ENCODE results near the gene OR2AG1. TPM values are rescaled to one million over a fixed set of nuclear protein-coding genes. Genes with fewer than 3 reads are reported as not detected.
"Not testable (repeated sequence)": the region's sequence is repeated elsewhere in the genome, so short reads cannot be mapped to it uniquely, and the experiment has no call there.

The OR2AG1 gene
- total and polyA plus RNA-seq, 4 donors = not detected

GRCh38 chr11:6790546-6790945, 7.7 kb downstream of the OR2AG1 start:
- WGBS, 2 donors = 66 to 71% methylated on average over 2 of the region's 2 CpGs
- TF ChIP-seq CTCF (IDR thresholded peaks at IDR 0.05; ENCODE audit: control extremely low read depth, extremely low read depth) = no peak

GRCh38 chr11:6794639-6795038, 11.8 kb downstream of the OR2AG1 start:
- no peaks in the 10 kb centered on the region for H3K27me3 ChIP-seq (ENCODE audit: control insufficient read depth in 3 of 3, insufficient read depth in 3 of 3, low read length in 2 of 3)
- no peaks in the 10 kb centered on the region for H3K36me3 ChIP-seq (ENCODE audit: control insufficient read depth in 4 of 4, insufficient read depth in 4 of 4, low read length in 4 of 4)
- no peaks in the 10 kb centered on the region for H3K9me3 ChIP-seq (ENCODE audit: control insufficient read depth in 4 of 4, insufficient read depth in 3 of 4, low read length in 3 of 4)
- H3K4me1 ChIP-seq (ENCODE audit: control insufficient read depth in 5 of 5, insufficient read depth in 5 of 5, low read length in 5 of 5) = no peaks in the 10 kb centered on the region
- no peak overlapping the region for H3K27ac ChIP-seq (ENCODE audit: low read depth in 1 of 2, low read length in 1 of 2)
- H3K9ac ChIP-seq (ENCODE audit: insufficient read depth in 1 of 2, low read length in 2 of 2) = no peak overlapping the region
- no peak overlapping the region for H3K4me3 ChIP-seq
- ATAC-seq (ENCODE audit: insufficient read depth, low FRiP score) (no peak), DNase-seq (no peak)
- 86 to 87% methylated on average over 4 of the region's 4 CpGs for WGBS, 2 donors
- no peak for TF ChIP-seq CTCF (IDR thresholded peaks at IDR 0.05; ENCODE audit: control extremely low read depth, extremely low read depth)

More at GRCh38 chr11:6790546-6790945, 7.7 kb downstream of the OR2AG1 start:
- H3K9ac ChIP-seq (ENCODE audit: insufficient read depth in 1 of 2, low read length in 2 of 2) = no peak overlapping the region
- ATAC-seq (ENCODE audit: insufficient read depth, low FRiP score) = no peak
- H3K36me3 ChIP-seq (ENCODE audit: control insufficient read depth in 4 of 4, insufficient read depth in 4 of 4, low read length in 4 of 4) = no peaks in the 10 kb centered on the region
- no peak overlapping the region for H3K27ac ChIP-seq (ENCODE audit: low read depth in 1 of 2, low read length in 1 of 2)
- no peaks in the 10 kb centered on the region for H3K4me1 ChIP-seq (ENCODE audit: control insufficient read depth in 5 of 5, insufficient read depth in 5 of 5, low read length in 5 of 5)
- no peak for DNase-seq
- no peak overlapping the region for H3K4me3 ChIP-seq
- no peaks in the 10 kb centered on the region for H3K9me3 ChIP-seq (ENCODE audit: control insufficient read depth in 4 of 4, insufficient read depth in 3 of 4, low read length in 3 of 4)
- H3K27me3 ChIP-seq (ENCODE audit: control insufficient read depth in 3 of 3, insufficient read depth in 3 of 3, low read length in 2 of 3) = no peaks in the 10 kb centered on the region

- ATAC-seq (ENCODE audit: insufficient read depth, low FRiP score) (no peak), DNase-seq (no peak)
- no peaks in the 10 kb centered on the region for H3K36me3 ChIP-seq (ENCODE audit: control insufficient read depth in 4 of 4, insufficient read depth in 4 of 4, low read length in 4 of 4)
- 78 to 90% methylated on average over 1 of the region's 1 CpG for WGBS, 2 donors
- H3K27me3 ChIP-seq (ENCODE audit: control insufficient read depth in 3 of 3, insufficient read depth in 3 of 3, low read length in 2 of 3) = no peaks in the 10 kb centered on the region
- no peaks in the 10 kb centered on the region for H3K4me1 ChIP-seq (ENCODE audit: control insufficient read depth in 5 of 5, insufficient read depth in 5 of 5, low read length in 5 of 5)
- no peak within 1 kb of the TSS for H3K27ac ChIP-seq (ENCODE audit: low read depth in 1 of 2, low read length in 1 of 2)
- no peak within 1 kb of the TSS for H3K4me3 ChIP-seq
- no peak for TF ChIP-seq CTCF (IDR thresholded peaks at IDR 0.05; ENCODE audit: control extremely low read depth, extremely low read depth)
- peaks cover 0 to 5% (median 1%) of the 10 kb centered on the region in 4 donors for H3K9me3 ChIP-seq (ENCODE audit: control insufficient read depth in 4 of 4, insufficient read depth in 3 of 4, low read length in 3 of 4)
- H3K9ac ChIP-seq (ENCODE audit: insufficient read depth in 1 of 2, low read length in 2 of 2) = no peak within 1 kb of the TSS
Observed at GRCh38 chr11:6799402-6799801, 16.6 kb downstream of the OR2AG1 start, which contains the start of gene OR6A2. Gene OR6A2 (minus strand): TSS chr11:6799689. CDS start chr11:6795708, 3,981 bp downstream.

- not testable (repeated sequence) for H3K27me3 ChIP-seq (ENCODE audit: control insufficient read depth in 3 of 3, insufficient read depth in 3 of 3, low read length in 2 of 3); H3K36me3 ChIP-seq (ENCODE audit: control insufficient read depth in 4 of 4, insufficient read depth in 4 of 4, low read length in 4 of 4); H3K9ac ChIP-seq (ENCODE audit: insufficient read depth in 1 of 2, low read length in 2 of 2); H3K4me3 ChIP-seq; H3K27ac ChIP-seq (ENCODE audit: low read depth in 1 of 2, low read length in 1 of 2); DNase-seq; ATAC-seq (ENCODE audit: insufficient read depth, low FRiP score); H3K4me1 ChIP-seq (ENCODE audit: control insufficient read depth in 5 of 5, insufficient read depth in 5 of 5, low read length in 5 of 5); H3K9me3 ChIP-seq (ENCODE audit: control insufficient read depth in 4 of 4, insufficient read depth in 3 of 4, low read length in 3 of 4)
Observed at GRCh38 chr11:6801075-6801474, 18.3 kb downstream of the OR2AG1 start.

Measured in lung (tissue), 12 donors.